Cardiac muscle cell (in vitro differentiated cells and primary cell): Measurements from ENCODE around the gene SYNE2. TPM values are rescaled to one million over a fixed set of nuclear protein-coding genes. Genes with fewer than 3 reads are reported as not detected.

Experiments used
- DNase-seq, 2 donors: peaks; one replicate each; pipeline versions ENCODE4 v3.0.0 to v3.0.0-alpha.2; 2010 to 2017; ENCODE audit warnings: low read depth in 1 of 2, low spot score in 1 of 2
- H3K27ac ChIP-seq: fragments of 200-600 bp; sonication (generic); 2 replicates; pipeline ENCODE4 v1.5.1; 2016
- H3K27me3 ChIP-seq: fragments of 200-600 bp; sonication (generic); 2 replicates; pipeline ENCODE4 v1.6.0; 2016; ENCODE audit warnings: control low read depth
- H3K36me3 ChIP-seq: fragments of 200-600 bp; sonication (generic); 2 replicates; pipeline ENCODE4 v1.5.1; 2016; ENCODE audit warnings: control low read depth
- H3K4me1 ChIP-seq: fragments of 200-600 bp; sonication (generic); 2 replicates; pipeline ENCODE4 v1.8.1; 2017; ENCODE audit warnings: low read depth, mild to moderate bottlenecking, mixed run types
- H3K4me3 ChIP-seq: fragments of 200-600 bp; sonication (generic); 2 replicates; pipeline ENCODE4 v1.5.1; 2016; ENCODE audit warnings: mild to moderate bottlenecking
- H3K9me3 ChIP-seq: fragments of 200-600 bp; sonication (generic); 2 replicates; pipeline ENCODE4 v1.5.1; 2017; ENCODE audit warnings: low read depth, mild to moderate bottlenecking, control low read depth
- CTCF ChIP-seq: IDR thresholded peaks from 2 replicates; pipeline ENCODE4 v1.5.1; 2012; ENCODE audit warnings: low read depth, mild to moderate bottlenecking, low read length
- polyA plus RNA-seq: library from polyadenylated mRNA; unstranded; fragments of >200 nt; fragmentation: Nextera tagmentation; extraction: Ambion mirVana; gene quantifications from 2 replicates; pipeline ENCODE4 v1.2.1, GENCODE V29; 2016
- total RNA-seq: library from RNA; depleted of rRNA; stranded (reverse); fragments of >200 nt; gene quantifications from 2 replicates; pipeline ENCODE4 v1.2.3, GENCODE V29; 2016

The SYNE2 gene
- total and polyA plus RNA-seq, 2 experiments from 2014 or later: 36.0 to 95.2 TPM

GRCh38 chr14:64082837-64083236 is 230.0 kb downstream of the SYNE2 start:
- H3K4me3 ChIP-seq: no peak overlapping the region
- H3K4me1 ChIP-seq: no peaks in the 10 kb centered on the region
- H3K9me3 ChIP-seq: no peaks in the 10 kb centered on the region
- H3K27ac ChIP-seq: no peak overlapping the region
- peaks cover 9% of the 10 kb centered on the region for H3K36me3 ChIP-seq
- no peaks in the 10 kb centered on the region for H3K27me3 ChIP-seq
- DNase-seq: peak in 1 of 2 donors; percentile 79
- no peak for TF ChIP-seq CTCF

- no peaks in the 10 kb centered on the region for H3K36me3 ChIP-seq
- no peak overlapping the region for H3K27ac ChIP-seq
- H3K4me3 ChIP-seq: no peak overlapping the region
- H3K9me3 ChIP-seq: no peaks in the 10 kb centered on the region
- H3K27me3 ChIP-seq: no peaks in the 10 kb centered on the region
- no peak for TF ChIP-seq CTCF
- H3K4me1 ChIP-seq: no peaks in the 10 kb centered on the region
- no peak for DNase-seq
Measured at GRCh38 chr14:64088647-64088964, 235.8 kb downstream of the SYNE2 start.

- H3K4me1 ChIP-seq: no peaks in the 10 kb centered on the region
- no peak for TF ChIP-seq CTCF
- H3K4me3 ChIP-seq: no peak overlapping the region
- no peak overlapping the region for H3K27ac ChIP-seq
- no peaks in the 10 kb centered on the region for H3K36me3 ChIP-seq
- no peaks in the 10 kb centered on the region for H3K9me3 ChIP-seq
- no peaks in the 10 kb centered on the region for H3K27me3 ChIP-seq
- DNase-seq: no peak
Measured at GRCh38 chr14:64089920-64090319, 237.1 kb downstream of the SYNE2 start.

- DNase-seq: no peak
- no peak for TF ChIP-seq CTCF
- Histone ChIP-seq H3K4me1 (no peaks in the 10 kb centered on the region), H3K27ac (no peak overlapping the region), H3K36me3 (no peaks in the 10 kb centered on the region), H3K4me3 (no peak overlapping the region), H3K27me3 (no peaks in the 10 kb centered on the region), H3K9me3 (no peaks in the 10 kb centered on the region)
Measured at GRCh38 chr14:64091217-64091616, 238.4 kb downstream of the SYNE2 start.

- TF ChIP-seq CTCF: no peak
- Histone ChIP-seq H3K36me3 (no peaks in the 10 kb centered on the region), H3K4me3 (no peak overlapping the region), H3K9me3 (no peaks in the 10 kb centered on the region), H3K4me1 (no peaks in the 10 kb centered on the region), H3K27me3 (no peaks in the 10 kb centered on the region), H3K27ac (no peak overlapping the region)
- DNase-seq: no peak
Measured at GRCh38 chr14:64092338-64092737, 239.5 kb downstream of the SYNE2 start.

GRCh38 chr14:64092940-64093339 is 240.1 kb downstream of the SYNE2 start:
- Histone ChIP-seq H3K36me3 (no peaks in the 10 kb centered on the region), H3K9me3 (no peaks in the 10 kb centered on the region), H3K4me1 (no peaks in the 10 kb centered on the region), H3K27me3 (no peaks in the 10 kb centered on the region), H3K4me3 (no peak overlapping the region), H3K27ac (no peak overlapping the region)
- TF ChIP-seq CTCF: no peak
- no peak for DNase-seq
